Heart left ventricle (tissue), 13 donors: ENCODE data around the gene PALD1.

Experiments
- CTCF ChIP-seq, 12 donors: fragments of 200-600 bp; sonication (generic) in 4 of 12; IDR thresholded peaks; one replicate each; pipeline versions ENCODE4 v1.5.0 to v1.8.0; 2018 to 2022; ENCODE audit warnings: antibody characterized with exemption in 12 of 12, mild to moderate bottlenecking in 5 of 12
- POLR2A ChIP-seq, 2 donors: fragments of 450-650 bp; IDR thresholded peaks; one replicate each; pipeline ENCODE4 v1.6.1; 2017; ENCODE audit warnings: antibody characterized with exemption in 2 of 2, mild to moderate bottlenecking in 2 of 2, moderate library complexity in 2 of 2
- donor health status: ischemic (EF 13 %, LVEDD 7.1; RV severe dilation, severe dysfunction).
- donor health status: DM: no; HTN: yes; CAD: no.
- donor health status: DM: no; HTN: no; CAD: no.
- donor health status: ischemic (EF 25% LVEDD 6.9; RV normal size, moderate dysfunction).
- donor health status: ischemic (EF 25% LVEDD 5.7; RV mildly dilated, moderate dysfunction).
- donor health status: ischemic (EF 35%, LVEDD 5.7; RV mildly dilated, moderate dysfunction).
- donor health status: nonischemic (EF 11% LVEDD 7.7; RV severe dilation, severe dysfunction).
- donor health status: DM: yes; HTN: yes; CAD: no.
- donor health status: PGD.
- donor health status: ischemic (EF 29% LVEDD 5.4; RV normal size, mild dysfunction).
- donor health status: nonischemic (EF 23%, LVEDD 6.1; RV moderate dilation, normal function).

DNA sequence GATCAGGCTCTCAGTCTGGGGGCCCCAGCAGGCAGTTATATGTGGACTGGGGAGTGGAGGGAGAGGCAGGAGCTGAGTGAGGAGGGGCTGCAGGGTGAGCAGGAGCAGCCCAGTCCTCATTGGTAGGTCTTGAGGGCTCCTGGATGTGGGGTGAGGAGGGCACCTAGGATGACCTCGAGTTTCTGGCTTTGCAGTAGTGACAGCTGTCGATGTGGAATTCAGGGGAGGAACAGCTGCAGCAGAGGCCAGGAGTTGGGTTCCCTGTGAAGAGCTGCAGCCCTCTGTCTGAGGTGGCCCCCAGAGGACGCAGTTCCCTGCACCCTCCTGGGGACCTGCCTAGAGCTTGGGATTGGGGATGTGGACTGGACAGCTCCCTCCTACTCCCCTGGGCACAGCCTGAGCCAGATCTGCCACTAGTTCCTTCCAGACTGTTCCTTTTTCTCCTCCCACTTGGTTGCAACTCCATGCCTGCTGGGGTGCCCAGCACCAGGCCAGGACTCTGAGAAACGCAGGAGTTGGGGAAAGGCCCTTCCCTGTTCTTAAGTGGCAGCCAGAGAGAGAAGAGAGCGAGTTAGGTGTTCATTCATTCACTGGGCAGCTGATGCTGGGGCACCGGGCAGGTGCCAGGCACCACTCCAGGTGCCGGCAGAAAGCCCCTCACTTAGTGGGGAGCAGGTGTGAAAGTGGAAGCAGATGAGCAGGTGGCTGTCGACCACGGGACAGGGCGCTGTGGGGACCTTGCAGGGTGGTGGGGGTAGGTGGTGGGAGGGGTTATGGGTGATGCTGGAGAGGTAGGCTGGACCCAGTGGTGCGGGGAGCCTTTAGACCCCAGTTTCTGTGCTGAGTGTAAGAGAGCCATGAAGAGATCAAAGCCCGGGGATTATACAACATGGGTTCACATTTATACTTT lies 66.1 kb downstream of the PALD1 start:
- TF ChIP-seq CTCF (IDR thresholded peaks at IDR 0.05) (no peak), POLR2A (IDR thresholded peaks at IDR 0.05) (no peak)
